Breast epithelium (tissue), 4 donors: ENCODE measurements around the gene MSANTD1. TPM values are rescaled to one million over a fixed set of nuclear protein-coding genes. Genes with fewer than 3 reads are reported as not detected.
A peak's percentile ranks its signal among the peaks of the same experiment; 100 is the strongest.

Experiments used
- DNase-seq, 2 donors: peaks; one replicate each; pipeline ENCODE4 v3.0.0-alpha.2; 2019; ENCODE audit warnings: low spot score in 2 of 2
- H3K27ac ChIP-seq, 2 donors: fragments of 200-600 bp; sonication (generic) in 1 of 2; one replicate each; pipeline ENCODE4 v1.5.1; 2016 to 2019; ENCODE audit warnings: mild to moderate bottlenecking in 1 of 2
- H3K27me3 ChIP-seq, 2 donors: fragments of 200-600 bp; sonication (generic) in 1 of 2; one replicate each; pipeline versions ENCODE4 v1.5.1 to v1.6.0; 2017 to 2019; ENCODE audit warnings: control low read depth in 1 of 2, mild to moderate bottlenecking in 1 of 2
- H3K36me3 ChIP-seq: fragments of 200-600 bp; one replicate; pipeline ENCODE4 v1.5.1; 2019
- H3K4me1 ChIP-seq, 2 donors: fragments of 200-600 bp; sonication (generic); one replicate each; pipeline ENCODE4 v1.5.1; 2016 to 2019; ENCODE audit warnings: control low read depth in 1 of 2
- H3K4me3 ChIP-seq, 3 donors: fragments of 200-600 bp; sonication (generic); 1 replicate in 2 of 3; 2 replicates in 1 of 3; pipeline ENCODE4 v1.5.1; 2016 to 2019; ENCODE audit warnings: mild to moderate bottlenecking in 3 of 3, moderate library complexity in 2 of 3
- H3K9me3 ChIP-seq, 2 donors: fragments of 200-600 bp; sonication (generic) in 1 of 2; one replicate each; pipeline ENCODE4 v1.5.1; 2016 to 2019; ENCODE audit warnings: control low read depth in 1 of 2
- POLR2A ChIP-seq: fragments of 450-650 bp; IDR thresholded peaks from one replicate; pipeline ENCODE4 v1.6.1; 2016; ENCODE audit warnings: antibody characterized with exemption, mild to moderate bottlenecking, moderate library complexity
- POLR2AphosphoS5 ChIP-seq, 3 donors: sonication (generic); formaldehyde crosslinking; IDR thresholded peaks; one replicate each; pipeline ENCODE4 v1.6.1; 2017; ENCODE audit warnings: antibody characterized with exemption in 3 of 3
- intact Hi-C: fragments of 100-400 bp; cut with DNase I; formaldehyde crosslinking; loops from one replicate; pipeline ENCODE4 v1.15.1; 2023; ENCODE audit warnings: low total_unique reads
- total RNA-seq, 3 donors: library from RNA; depleted of rRNA; stranded (reverse); fragments of >200 nt; gene quantifications; one replicate each; pipeline ENCODE4 v1.1.0, GENCODE V29; 2016
- TF ChIP-seq, protein P1 (sequence below), 3 donors: fragments of 450-650 bp; IDR thresholded peaks; one replicate each; pipeline ENCODE4 v1.5.1; 2016 to 2017; ENCODE audit warnings: antibody characterized with exemption in 3 of 3, mild to moderate bottlenecking in 3 of 3, moderate library complexity in 3 of 3

The MSANTD1 gene
- total RNA-seq, 3 donors from 2014 or later = 0.48 to 0.88 (median 0.66) TPM

DNA sequence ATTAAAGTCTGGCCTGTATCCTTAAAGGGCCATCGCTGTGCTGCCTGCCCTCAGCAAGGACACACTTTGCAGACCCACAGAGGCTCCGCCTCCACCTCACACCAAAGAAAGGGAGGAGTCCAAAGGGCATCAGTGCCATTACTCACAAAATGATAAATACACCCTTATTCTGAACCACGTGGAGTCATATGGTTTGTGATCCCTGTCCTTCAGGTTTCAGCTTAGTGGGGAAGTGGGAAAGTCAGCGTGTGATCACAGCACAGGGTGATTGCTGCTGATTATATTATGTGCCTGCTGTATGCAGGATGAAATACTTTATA is 35.9 kb upstream of the MSANTD1 start:
- intact Hi-C loops = no loop called here
- TF ChIP-seq POLR2A (no peak), POLR2AphosphoS5 (IDR thresholded peaks at IDR 0.05) (no peak)
- TF ChIP-seq, protein P1, sequence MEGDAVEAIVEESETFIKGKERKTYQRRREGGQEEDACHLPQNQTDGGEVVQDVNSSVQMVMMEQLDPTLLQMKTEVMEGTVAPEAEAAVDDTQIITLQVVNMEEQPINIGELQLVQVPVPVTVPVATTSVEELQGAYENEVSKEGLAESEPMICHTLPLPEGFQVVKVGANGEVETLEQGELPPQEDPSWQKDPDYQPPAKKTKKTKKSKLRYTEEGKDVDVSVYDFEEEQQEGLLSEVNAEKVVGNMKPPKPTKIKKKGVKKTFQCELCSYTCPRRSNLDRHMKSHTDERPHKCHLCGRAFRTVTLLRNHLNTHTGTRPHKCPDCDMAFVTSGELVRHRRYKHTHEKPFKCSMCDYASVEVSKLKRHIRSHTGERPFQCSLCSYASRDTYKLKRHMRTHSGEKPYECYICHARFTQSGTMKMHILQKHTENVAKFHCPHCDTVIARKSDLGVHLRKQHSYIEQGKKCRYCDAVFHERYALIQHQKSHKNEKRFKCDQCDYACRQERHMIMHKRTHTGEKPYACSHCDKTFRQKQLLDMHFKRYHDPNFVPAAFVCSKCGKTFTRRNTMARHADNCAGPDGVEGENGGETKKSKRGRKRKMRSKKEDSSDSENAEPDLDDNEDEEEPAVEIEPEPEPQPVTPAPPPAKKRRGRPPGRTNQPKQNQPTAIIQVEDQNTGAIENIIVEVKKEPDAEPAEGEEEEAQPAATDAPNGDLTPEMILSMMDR (IDR thresholded peaks at IDR 0.05) = no peak
- Histone ChIP-seq H3K36me3 (peaks cover 4% of the 10 kb centered on the region), H3K9me3 (no peaks in the 10 kb centered on the region), H3K4me1 (no peaks in the 10 kb centered on the region), H3K4me3 (no peak overlapping the region), H3K27ac (no peak overlapping the region), H3K27me3 (no peaks in the 10 kb centered on the region)
- peak in 1 of 2 donors; percentile 2 for DNase-seq

DNA sequence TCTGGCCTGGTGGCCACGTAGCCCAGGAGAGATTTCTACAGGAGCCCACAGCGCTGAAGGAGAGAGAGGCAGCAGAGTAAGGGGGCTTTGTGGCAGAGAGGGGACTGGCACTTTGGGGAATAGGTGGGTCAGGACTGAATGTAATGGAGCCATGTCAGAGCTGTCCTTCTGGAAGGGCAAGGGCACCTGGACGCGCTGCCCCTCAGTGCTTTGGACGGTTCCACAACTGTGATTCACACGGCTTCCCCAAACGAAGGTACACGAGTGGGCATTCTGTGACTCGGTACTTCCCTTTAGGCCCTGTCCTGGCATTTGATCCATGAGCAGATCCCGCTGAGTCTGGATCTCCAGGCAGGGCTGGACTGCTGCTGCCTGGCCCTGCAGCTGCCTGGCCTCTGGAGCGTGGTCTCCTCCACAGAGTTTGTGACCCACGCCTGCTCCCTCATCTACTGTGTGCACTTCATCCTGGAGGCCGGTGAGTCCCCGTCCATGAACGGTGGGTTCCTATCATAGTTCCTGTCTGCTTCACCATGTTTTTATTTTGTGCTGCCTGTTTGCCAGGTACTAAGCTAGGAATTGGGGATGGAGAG is 35.2 kb upstream of the MSANTD1 start:
- Histone ChIP-seq H3K4me1 (no peaks in the 10 kb centered on the region), H3K9me3 (no peaks in the 10 kb centered on the region), H3K4me3 (no peak overlapping the region), H3K27me3 (no peaks in the 10 kb centered on the region), H3K27ac (no peak overlapping the region), H3K36me3 (peaks cover 4% of the 10 kb centered on the region)
- TF ChIP-seq, protein P1 (IDR thresholded peaks at IDR 0.05) = no peak
- TF ChIP-seq POLR2AphosphoS5 (IDR thresholded peaks at IDR 0.05) (no peak), POLR2A (no peak)
- intact Hi-C loops = no loop called here
- peak in 1 of 2 donors; percentile 10 for DNase-seq

DNA sequence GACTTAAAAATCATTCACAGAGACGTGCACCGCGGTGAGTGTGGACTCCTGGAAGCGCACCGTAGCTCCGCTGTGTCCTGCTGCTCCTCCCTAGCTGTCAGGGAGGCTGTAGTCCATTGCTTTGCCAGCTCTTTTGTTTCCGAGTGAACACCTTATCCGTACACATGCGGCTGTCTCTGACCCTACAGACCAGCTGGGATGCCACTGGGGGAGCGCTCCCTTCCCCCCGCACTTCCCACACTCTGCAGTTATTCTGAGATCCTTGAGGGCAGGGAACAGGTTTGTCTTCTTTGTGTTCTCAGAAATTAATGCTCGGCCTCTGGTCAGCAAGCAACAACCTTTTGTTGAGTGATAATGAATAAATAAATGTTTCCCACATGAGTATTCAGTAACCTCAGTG is 33.7 kb upstream of the MSANTD1 start:
- DNase-seq = peak; percentile 29 to 67
- Histone ChIP-seq H3K9me3 (no peaks in the 10 kb centered on the region), H3K27ac (peak overlapping the region; percentile 3 to 30), H3K27me3 (no peaks in the 10 kb centered on the region), H3K4me1 (no peaks in the 10 kb centered on the region), H3K4me3 (no peak overlapping the region), H3K36me3 (no peaks in the 10 kb centered on the region)
- intact Hi-C loops = no loop called here
- TF ChIP-seq POLR2AphosphoS5 (IDR thresholded peaks at IDR 0.05) = no peak
- TF ChIP-seq POLR2A = no peak
- TF ChIP-seq, protein P1 (IDR thresholded peaks at IDR 0.05) = no peak

DNA sequence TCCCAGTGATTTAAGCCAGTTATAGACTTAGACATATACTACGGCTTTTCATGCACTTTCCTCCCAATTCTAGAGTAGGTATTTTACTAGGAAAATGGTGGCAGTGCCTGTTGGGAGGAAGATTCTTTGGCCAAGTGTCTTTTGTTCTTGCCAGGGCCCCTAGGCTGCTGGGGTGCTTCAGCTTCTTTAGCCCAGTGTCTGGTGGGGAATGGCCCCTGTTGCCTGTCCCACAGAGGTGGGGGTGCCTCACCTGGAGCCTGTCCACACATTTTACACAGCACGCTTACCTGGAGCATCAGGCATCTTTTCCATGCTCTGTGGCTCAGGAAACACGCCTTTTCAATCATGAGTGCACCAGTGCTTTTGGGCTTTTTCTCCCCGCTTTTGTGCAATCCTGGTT is 33.2 kb upstream of the MSANTD1 start:
- intact Hi-C loops = no loop called here
- no peaks in the 10 kb centered on the region for H3K9me3 ChIP-seq
- TF ChIP-seq, protein P1 (IDR thresholded peaks at IDR 0.05) = no peak
- TF ChIP-seq POLR2AphosphoS5 (IDR thresholded peaks at IDR 0.05) (no peak), POLR2A (no peak)
- peak overlapping the region in 1 of 2 donors; percentile 3 for H3K27ac ChIP-seq
- no peak overlapping the region for H3K4me3 ChIP-seq
- no peaks in the 10 kb centered on the region for H3K4me1 ChIP-seq
- H3K27me3 ChIP-seq = no peaks in the 10 kb centered on the region
- H3K36me3 ChIP-seq = no peaks in the 10 kb centered on the region
- DNase-seq = peak in 1 of 2 donors; percentile 20

DNA sequence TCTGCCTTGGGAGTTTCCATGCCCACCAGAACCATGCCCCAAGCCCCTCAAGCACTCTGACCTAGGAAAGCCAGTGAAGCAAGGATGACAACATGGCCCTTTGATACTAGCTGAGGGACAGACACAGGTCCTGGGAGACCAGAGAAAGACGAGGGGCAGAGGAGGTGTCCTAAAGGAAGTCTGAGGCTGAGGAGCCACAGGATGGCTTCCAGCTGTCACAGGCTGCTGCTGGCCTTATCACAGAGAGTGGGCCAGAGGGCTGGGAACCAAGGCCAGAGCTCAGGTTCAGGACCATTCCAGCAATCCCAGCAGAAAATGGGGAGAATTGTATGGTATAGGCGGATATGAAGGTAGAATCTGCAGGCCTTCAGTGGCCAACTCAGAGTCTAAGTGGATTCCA is 31.7 kb upstream of the MSANTD1 start:
- DNase-seq = no peak
- TF ChIP-seq, protein P1 (IDR thresholded peaks at IDR 0.05) = no peak
- no peak for TF ChIP-seq POLR2AphosphoS5 (IDR thresholded peaks at IDR 0.05)
- TF ChIP-seq POLR2A = no peak
- H3K36me3 ChIP-seq = no peaks in the 10 kb centered on the region

More for the DNA sequence above, 31.7 kb upstream of the MSANTD1 start:
- no peaks in the 10 kb centered on the region for H3K4me1 ChIP-seq
- intact Hi-C loops = no loop called here
- H3K27ac ChIP-seq = no peak overlapping the region
- H3K9me3 ChIP-seq = no peaks in the 10 kb centered on the region
- H3K27me3 ChIP-seq = no peaks in the 10 kb centered on the region
- no peak overlapping the region for H3K4me3 ChIP-seq
